GM20000 (cell line): ENCODE data around the gene ARHGAP12.

Experiments used
- DNase-seq: peaks from one replicate; pipeline ENCODE4 v3.0.0; 2012; ENCODE audit warnings: low spot score
- TF ChIP-seq, protein P1 (sequence below): IDR thresholded peaks from 2 replicates; pipeline ENCODE4 v1.5.1; 2012; ENCODE audit warnings: mild to moderate bottlenecking, control low read depth; ENCODE audit errors: extremely low read depth, missing control alignments

Gene ARHGAP12

DNA sequence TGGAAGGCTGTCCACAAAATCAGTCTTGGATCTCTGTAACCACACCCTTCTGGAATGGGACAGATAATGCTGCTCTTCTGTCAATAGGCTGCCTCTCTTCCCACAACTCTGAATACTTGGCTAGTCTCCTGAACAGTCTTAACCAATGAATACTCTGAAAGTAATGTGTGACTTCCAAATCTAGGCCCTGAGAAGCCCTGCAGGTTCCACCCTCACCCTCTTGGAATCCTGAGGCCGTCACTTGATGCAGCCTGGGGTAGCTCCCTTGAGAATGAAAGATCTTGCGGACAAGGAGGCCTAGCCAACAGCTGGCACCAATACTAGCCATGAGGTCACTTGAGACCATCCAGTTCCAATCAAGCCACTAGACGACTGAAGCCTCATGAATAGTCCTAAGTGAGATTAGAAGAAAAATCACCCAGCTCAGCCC, 109.2 kb downstream of the ARHGAP12 start:
- TF ChIP-seq, protein P1, sequence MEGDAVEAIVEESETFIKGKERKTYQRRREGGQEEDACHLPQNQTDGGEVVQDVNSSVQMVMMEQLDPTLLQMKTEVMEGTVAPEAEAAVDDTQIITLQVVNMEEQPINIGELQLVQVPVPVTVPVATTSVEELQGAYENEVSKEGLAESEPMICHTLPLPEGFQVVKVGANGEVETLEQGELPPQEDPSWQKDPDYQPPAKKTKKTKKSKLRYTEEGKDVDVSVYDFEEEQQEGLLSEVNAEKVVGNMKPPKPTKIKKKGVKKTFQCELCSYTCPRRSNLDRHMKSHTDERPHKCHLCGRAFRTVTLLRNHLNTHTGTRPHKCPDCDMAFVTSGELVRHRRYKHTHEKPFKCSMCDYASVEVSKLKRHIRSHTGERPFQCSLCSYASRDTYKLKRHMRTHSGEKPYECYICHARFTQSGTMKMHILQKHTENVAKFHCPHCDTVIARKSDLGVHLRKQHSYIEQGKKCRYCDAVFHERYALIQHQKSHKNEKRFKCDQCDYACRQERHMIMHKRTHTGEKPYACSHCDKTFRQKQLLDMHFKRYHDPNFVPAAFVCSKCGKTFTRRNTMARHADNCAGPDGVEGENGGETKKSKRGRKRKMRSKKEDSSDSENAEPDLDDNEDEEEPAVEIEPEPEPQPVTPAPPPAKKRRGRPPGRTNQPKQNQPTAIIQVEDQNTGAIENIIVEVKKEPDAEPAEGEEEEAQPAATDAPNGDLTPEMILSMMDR: no peak
- no peak for DNase-seq

DNA sequence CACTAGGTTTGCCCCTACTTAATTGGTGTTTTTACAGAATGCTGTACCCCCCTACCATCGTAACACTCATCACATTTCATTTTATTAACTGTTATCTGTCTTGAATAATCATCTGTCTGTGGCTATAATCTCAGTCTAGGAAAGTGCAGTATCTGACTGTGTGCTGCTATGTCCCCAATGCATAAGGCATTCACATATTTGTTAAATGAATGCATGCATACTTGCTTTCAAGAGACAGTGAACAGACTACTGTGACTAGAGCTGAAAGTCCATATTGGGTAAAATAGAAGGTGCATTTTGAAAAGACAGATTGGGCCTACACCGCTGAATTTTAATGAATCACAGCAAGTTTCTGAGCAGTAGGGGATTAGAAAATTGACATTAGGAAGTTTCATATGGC, 112.3 kb downstream of the ARHGAP12 start:
- no peak for DNase-seq
- TF ChIP-seq, protein P1: no peak

DNA sequence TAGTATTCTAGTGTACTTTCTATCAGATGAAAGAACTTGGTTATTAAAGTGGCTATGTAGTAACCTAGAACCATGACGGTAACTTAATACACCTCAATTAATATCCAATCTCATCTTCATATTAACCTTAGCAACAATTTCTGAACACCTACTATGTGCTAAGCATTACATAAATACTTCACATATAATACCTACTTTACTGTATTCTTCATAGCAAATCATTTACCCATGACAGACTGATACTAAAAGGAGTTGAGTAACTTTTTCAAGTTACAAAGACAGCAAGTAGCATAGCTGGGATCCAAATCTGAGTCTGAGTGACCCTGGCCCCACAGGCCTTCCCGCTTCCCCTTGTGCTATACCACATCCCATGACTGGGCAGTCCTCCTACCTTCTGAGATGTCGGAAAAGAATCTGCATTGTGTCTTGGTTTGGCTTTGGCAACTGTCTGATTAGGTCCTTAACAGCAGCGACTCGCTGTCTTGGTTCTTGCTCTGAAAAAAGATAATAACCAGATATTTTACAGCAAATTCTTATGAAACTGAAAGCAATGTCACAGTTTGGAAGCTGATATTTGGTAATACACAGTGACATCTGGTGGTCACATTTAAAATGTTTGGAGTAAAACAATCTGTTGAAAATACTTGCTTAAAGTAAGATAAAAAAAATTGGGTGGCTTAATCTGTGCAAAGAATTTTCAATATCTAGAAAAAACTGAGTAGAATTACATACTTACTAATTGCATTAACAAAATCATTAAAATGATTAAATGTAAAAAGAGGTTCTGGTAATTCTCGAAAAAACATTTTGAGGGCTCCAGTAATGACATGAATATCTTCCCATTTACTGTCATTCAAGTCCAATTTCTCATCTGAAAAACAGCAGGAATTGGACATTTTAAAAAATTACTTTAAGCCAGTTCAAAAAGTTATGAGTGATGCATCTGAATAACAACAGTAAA, 120.1 kb downstream of the ARHGAP12 start:
- TF ChIP-seq, protein P1: no peak
- DNase-seq: peak; percentile 50

DNA sequence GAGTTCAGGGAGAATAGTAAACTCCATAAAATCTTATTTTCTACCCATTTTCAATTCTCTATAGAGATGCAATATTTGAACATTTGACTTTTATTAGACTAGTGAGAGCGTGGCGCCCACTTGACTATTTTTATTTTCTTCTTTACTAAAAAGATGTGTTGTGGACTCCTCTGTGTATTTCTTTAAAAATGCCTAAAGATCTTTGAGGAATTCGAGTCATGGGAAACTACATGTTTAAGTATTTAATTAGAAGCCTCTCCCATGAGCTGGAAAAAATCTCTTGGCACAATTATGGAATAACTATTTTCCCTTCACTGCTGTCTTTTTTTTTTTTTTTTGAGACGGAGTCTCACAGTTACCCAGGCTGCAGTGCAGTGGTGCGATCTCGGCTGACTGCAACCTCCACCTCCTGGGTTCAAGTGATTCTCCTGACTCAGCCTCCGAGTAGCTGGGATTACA, 124.2 kb downstream of the ARHGAP12 start:
- TF ChIP-seq, protein P1: no peak
- DNase-seq: no peak

DNA sequence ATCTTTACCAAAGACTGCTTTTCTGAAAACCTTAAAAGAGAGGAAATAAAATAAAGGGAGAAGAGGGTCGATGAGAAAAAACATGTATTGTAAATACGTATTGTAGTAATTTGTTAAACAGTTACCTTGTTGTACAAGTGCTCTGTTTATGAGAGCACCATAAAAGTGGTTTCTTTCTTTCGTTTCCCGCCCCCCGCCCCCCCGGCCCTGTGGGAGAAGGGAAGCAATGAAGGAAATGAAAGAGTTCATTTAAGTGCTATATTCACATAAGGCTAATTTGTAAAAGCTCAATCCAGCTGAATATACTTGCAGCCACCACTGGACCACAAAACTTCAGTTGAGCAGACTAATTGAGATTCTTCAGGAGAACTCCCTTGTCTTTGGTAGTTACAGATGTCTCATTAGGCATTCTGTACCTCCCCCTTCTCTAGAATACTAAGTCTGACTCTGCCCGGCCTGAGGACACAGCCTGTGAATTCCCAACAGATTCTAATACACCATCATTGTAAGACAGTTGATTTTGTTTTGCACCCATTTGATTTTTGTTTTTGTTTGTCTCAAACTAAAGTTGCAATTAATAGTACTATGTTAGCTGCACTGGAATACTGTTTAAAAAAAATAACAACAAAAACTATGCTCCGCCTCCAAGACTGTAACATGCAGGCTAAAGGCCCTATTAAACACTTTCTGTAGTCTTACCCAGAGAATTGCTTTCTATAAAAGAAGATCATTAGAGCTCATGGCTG, 124.9 kb downstream of the ARHGAP12 start:
- no peak for DNase-seq
- TF ChIP-seq, protein P1: no peak

DNA sequence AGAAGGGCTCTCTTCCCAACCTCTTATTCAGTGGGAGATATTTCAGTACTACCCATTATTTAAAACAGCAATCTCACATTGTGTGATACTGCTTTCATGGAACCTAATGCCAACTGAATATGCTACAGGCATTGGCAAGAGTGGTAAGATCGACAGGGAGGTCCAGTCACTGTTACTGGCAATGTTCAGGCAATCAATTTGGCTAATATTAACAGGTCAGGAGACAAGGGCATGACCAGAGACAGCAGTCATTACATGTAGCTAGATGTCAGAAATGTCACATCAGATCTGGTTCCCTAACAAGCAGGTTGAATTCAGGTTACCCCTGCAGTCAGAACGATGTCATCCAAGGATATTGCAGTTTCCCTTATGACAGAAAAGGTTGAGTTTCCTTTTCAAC, 129.4 kb downstream of the ARHGAP12 start:
- no peak for DNase-seq
- TF ChIP-seq, protein P1: no peak

DNA sequence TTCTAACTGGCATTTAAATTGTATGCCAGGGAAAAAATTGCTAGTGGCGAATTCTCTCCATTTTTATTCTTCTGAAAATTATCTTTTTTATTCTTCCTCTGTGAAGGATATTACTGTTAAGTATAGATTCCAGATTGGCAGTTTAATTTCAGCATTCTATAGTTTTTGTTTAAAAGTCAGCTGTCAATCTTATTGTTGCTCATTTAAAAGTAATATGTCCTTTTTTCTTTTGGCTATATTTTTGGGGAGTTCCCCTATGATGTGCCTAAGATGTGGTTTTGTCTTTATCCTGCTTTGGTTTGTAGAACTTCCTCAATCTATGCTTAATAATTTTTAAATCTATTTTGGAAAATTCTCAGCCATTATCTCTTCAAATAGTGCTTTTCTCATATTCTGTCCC, 135.9 kb downstream of the ARHGAP12 start:
- no peak for DNase-seq
- TF ChIP-seq, protein P1: no peak
